Osteocyte (in vitro differentiated cells): ENCODE measurements around the gene PAK1. TPM values are rescaled to one million over a fixed set of nuclear protein-coding genes. Genes with fewer than 3 reads are reported as not detected.

Experiments used
- DNase-seq: peaks from one replicate; pipeline ENCODE4 v3.0.0; 2021; ENCODE audit warnings: mixed read lengths; ENCODE audit not compliant: unreplicated experiment; ENCODE audit errors: extremely low spot score
- H3K27ac Mint-ChIP-seq: one replicate; pipeline ENCODE4 v1.8.0; 2021; ENCODE audit warnings: mild to moderate bottlenecking, mixed read lengths; ENCODE audit not compliant: unreplicated experiment
- H3K27me3 Mint-ChIP-seq: one replicate; pipeline ENCODE4 v1.8.0; 2021; ENCODE audit warnings: mixed read lengths; ENCODE audit not compliant: unreplicated experiment
- H3K36me3 Mint-ChIP-seq: one replicate; pipeline ENCODE4 v1.8.0; 2021; ENCODE audit warnings: mixed read lengths; ENCODE audit not compliant: unreplicated experiment
- H3K4me1 Mint-ChIP-seq: one replicate; pipeline ENCODE4 v1.8.0; 2021; ENCODE audit warnings: mixed read lengths; ENCODE audit not compliant: unreplicated experiment
- H3K4me3 Mint-ChIP-seq: one replicate; pipeline ENCODE4 v1.8.0; 2021; ENCODE audit warnings: mild to moderate bottlenecking, moderate library complexity, mixed read lengths; ENCODE audit not compliant: unreplicated experiment
- H3K9me3 Mint-ChIP-seq: one replicate; pipeline ENCODE4 v1.8.0; 2021; ENCODE audit warnings: mixed read lengths; ENCODE audit not compliant: unreplicated experiment
- CTCF ChIP-seq: fragments of 200-600 bp; sonication (generic); IDR thresholded peaks from 2 replicates; pipeline ENCODE4 v1.5.0; 2021; ENCODE audit warnings: antibody characterized with exemption, mild to moderate bottlenecking, moderate library complexity
- total RNA-seq: library from RNA; stranded (reverse); gene quantifications from 2 replicates; pipeline ENCODE4 v1.2.1, GENCODE V29; 2021

The PAK1 gene
- total RNA-seq, 1 donor from 2014 or later, result 20.9 TPM

DNA sequence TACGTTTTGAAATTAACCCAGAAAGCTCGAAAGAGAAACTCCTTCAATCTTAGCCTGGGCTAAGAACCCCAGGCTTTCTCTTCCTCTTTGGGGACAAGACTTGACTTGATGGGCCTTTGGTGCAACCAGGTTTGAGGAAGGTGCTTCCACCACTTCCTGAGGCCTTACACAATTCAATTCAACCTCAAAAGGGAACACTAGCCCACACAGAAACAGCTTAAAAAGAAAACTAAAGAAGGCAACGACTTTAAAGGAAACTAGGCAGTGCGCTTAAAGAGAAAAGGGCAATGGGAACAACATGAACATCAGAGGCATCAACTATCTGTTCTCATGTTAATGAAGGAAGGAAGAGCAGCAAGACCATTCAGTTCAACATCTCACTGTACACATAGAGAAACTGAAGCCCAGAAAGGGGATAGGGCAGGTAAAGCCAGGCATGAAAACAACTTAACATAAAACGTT lies 24.8 kb downstream of the PAK1 start:
- H3K4me3 Mint-ChIP-seq, result no peak overlapping the region
- no peaks in the 10 kb centered on the region for H3K36me3 Mint-ChIP-seq
- no peaks in the 10 kb centered on the region for H3K4me1 Mint-ChIP-seq
- H3K27ac Mint-ChIP-seq, result no peak overlapping the region
- peaks cover 29% of the 10 kb centered on the region for H3K27me3 Mint-ChIP-seq
- no peak for TF ChIP-seq CTCF
- DNase-seq, result no peak
- H3K9me3 Mint-ChIP-seq, result no peaks in the 10 kb centered on the region

GRCh38 chr11:77448269-77448668 lies 25.6 kb downstream of the PAK1 start:
- no peaks in the 10 kb centered on the region for H3K36me3 Mint-ChIP-seq
- no peaks in the 10 kb centered on the region for H3K9me3 Mint-ChIP-seq
- no peak for TF ChIP-seq CTCF
- no peak overlapping the region for H3K27ac Mint-ChIP-seq
- peaks cover 28% of the 10 kb centered on the region for H3K27me3 Mint-ChIP-seq
- H3K4me1 Mint-ChIP-seq, result no peaks in the 10 kb centered on the region
- H3K4me3 Mint-ChIP-seq, result no peak overlapping the region
- DNase-seq, result no peak

DNA sequence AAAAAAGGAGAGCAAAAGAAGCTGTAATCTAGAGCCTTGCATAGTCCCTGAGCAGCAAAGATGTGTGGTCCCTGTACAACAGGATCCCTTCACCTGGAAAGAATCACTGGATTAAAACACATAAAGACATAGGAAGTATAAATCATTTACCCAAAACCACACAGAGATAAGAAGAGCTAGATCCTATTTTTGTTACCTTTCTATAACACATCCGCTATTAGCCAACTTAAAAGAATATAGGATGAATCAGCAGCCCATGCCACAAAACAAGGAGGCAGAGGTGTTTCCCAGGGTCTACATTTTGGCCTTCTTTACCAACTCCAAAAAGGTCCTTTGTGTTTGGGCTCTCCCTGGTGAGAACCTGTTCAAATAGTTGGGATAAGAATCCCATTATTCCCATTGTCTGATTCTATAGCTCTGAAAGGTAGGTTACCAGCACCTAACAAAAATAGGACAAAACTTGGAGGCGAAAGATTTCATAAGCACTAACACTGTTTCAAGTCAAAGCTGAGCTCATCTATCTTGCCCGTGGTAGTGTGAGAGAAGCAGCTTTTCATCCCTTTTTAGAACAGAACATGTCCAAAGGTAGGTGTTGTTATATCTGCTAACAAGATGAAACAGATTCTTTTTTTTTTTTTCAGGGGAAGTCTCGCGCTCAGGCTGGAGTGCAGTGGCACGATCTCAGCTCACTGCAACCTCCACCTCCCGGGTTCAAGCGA lies 26.8 kb downstream of the PAK1 start:
- Mint-ChIP-seq H3K4me3 (no peak overlapping the region), H3K9me3 (no peaks in the 10 kb centered on the region), H3K36me3 (no peaks in the 10 kb centered on the region), H3K27me3 (peaks cover 30% of the 10 kb centered on the region), H3K27ac (no peak overlapping the region), H3K4me1 (no peaks in the 10 kb centered on the region)
- no peak for DNase-seq
- TF ChIP-seq CTCF, result no peak

GRCh38 chr11:77444261-77444660 lies 29.6 kb downstream of the PAK1 start:
- H3K36me3 Mint-ChIP-seq, result no peaks in the 10 kb centered on the region
- H3K27ac Mint-ChIP-seq, result no peak overlapping the region
- TF ChIP-seq CTCF, result no peak
- H3K27me3 Mint-ChIP-seq, result peaks cover 32% of the 10 kb centered on the region
- DNase-seq, result no peak
- no peak overlapping the region for H3K4me3 Mint-ChIP-seq
- H3K9me3 Mint-ChIP-seq, result no peaks in the 10 kb centered on the region
- H3K4me1 Mint-ChIP-seq, result no peaks in the 10 kb centered on the region

GRCh38 chr11:77442394-77443053 lies 31.4 kb downstream of the PAK1 start:
- no peaks in the 10 kb centered on the region for H3K36me3 Mint-ChIP-seq
- H3K4me1 Mint-ChIP-seq, result no peaks in the 10 kb centered on the region
- TF ChIP-seq CTCF, result no peak
- no peak overlapping the region for H3K27ac Mint-ChIP-seq
- H3K9me3 Mint-ChIP-seq, result no peaks in the 10 kb centered on the region
- DNase-seq, result no peak
- H3K4me3 Mint-ChIP-seq, result no peak overlapping the region
- H3K27me3 Mint-ChIP-seq, result peaks cover 32% of the 10 kb centered on the region
